HepG2 (cell line): Measurements from ENCODE around the gene ZBTB2. TPM values are rescaled to one million over a fixed set of nuclear protein-coding genes. Genes with fewer than 3 reads are reported as not detected.

Experiments
- ADNP ChIP-seq: sonication (generic); formaldehyde crosslinking; IDR thresholded peaks from 2 replicates; pipeline ENCODE4 v1.4.0; 2020; ENCODE audit warnings: missing genetic modification reagents
- CEBPB ChIP-seq: IDR thresholded peaks from 2 replicates; pipeline ENCODE4 v1.6.1; 2011; ENCODE audit warnings: low read depth, low read length, improper control_type of control experiment, borderline replicate concordance
- FOSL2 ChIP-seq: sonication (generic); formaldehyde crosslinking; IDR thresholded peaks from 2 replicates; pipeline ENCODE4 v1.4.0; 2020; ENCODE audit warnings: missing genetic modification reagents
- FOXA3 ChIP-seq: IDR thresholded peaks from 2 replicates; pipeline ENCODE4 v1.6.1; 2016; ENCODE audit warnings: missing genetic modification reagents, missing compliant biosample characterization
- GATAD2A ChIP-seq: IDR thresholded peaks from 2 replicates; pipeline ENCODE4 v1.6.1; 2016
- HCFC1 ChIP-seq: fragments of 150-350 bp; IDR thresholded peaks from 2 replicates; pipeline ENCODE4 v1.6.1; 2014; ENCODE audit warnings: low read depth, low read length
- HOMEZ ChIP-seq: IDR thresholded peaks from 2 replicates; pipeline ENCODE4 v1.6.1; 2016; ENCODE audit warnings: low read depth
- KDM1A ChIP-seq: IDR thresholded peaks from 2 replicates; pipeline ENCODE4 v1.6.1; 2016; ENCODE audit warnings: missing compliant biosample characterization
- KLF16 ChIP-seq, 2 experiments: sonication (generic) in 1 of 2; formaldehyde crosslinking in 1 of 2; IDR thresholded peaks; 2 replicates each; pipeline versions ENCODE4 v1.6.1 to v1.8.0; 2016 to 2023; ENCODE audit warnings: missing genetic modification reagents in 2 of 2, missing compliant biosample characterization in 1 of 2
- NFE2L2 ChIP-seq: fragments of 150-350 bp; IDR thresholded peaks from 2 replicates; pipeline ENCODE4 v1.6.1; 2014; ENCODE audit warnings: low read length
- PAWR ChIP-seq: sonication (generic); formaldehyde crosslinking; IDR thresholded peaks from 2 replicates; pipeline ENCODE4 v1.4.0; 2020; ENCODE audit warnings: missing genetic modification reagents, mild to moderate bottlenecking, borderline replicate concordance
- SALL1 ChIP-seq: sonication (generic); formaldehyde crosslinking; IDR thresholded peaks from 2 replicates; pipeline ENCODE4 v1.8.0; 2022; ENCODE audit warnings: mild to moderate bottlenecking, missing genetic modification reagents
- SOX13 ChIP-seq, 3 experiments: fragments of 450-650 bp in 1 of 3; sonication (generic) in 1 of 3; formaldehyde crosslinking in 1 of 3; IDR thresholded peaks in 2 of 3; conservative IDR thresholded peaks in 1 of 3; 2 replicates each; pipeline versions ENCODE4 v1.5.0 to v1.6.1; 2016 to 2020; ENCODE audit warnings: antibody characterized with exemption in 1 of 3, mild to moderate bottlenecking in 1 of 3, missing compliant biosample characterization in 1 of 3, missing genetic modification reagents in 1 of 3, moderate library complexity in 1 of 3
- SOX6 ChIP-seq, 2 experiments: fragments of 450-650 bp in 1 of 2; sonication (generic) in 1 of 2; formaldehyde crosslinking in 1 of 2; IDR thresholded peaks; 2 replicates each; pipeline versions ENCODE4 v1.4.0 to v1.6.1; 2017 to 2020; ENCODE audit warnings: antibody characterized with exemption in 1 of 2, mild to moderate bottlenecking in 1 of 2, missing genetic modification reagents in 1 of 2
- U2AF2 ChIP-seq: fragments of 200-400 bp; formaldehyde crosslinking; IDR thresholded peaks from 2 replicates; pipeline ENCODE4 v1.6.1; 2017; ENCODE audit warnings: low read depth, mild to moderate bottlenecking, low read length
- ZBTB43 ChIP-seq: sonication (generic); formaldehyde crosslinking; conservative IDR thresholded peaks from 2 replicates; pipeline ENCODE4 v1.4.0; 2020; ENCODE audit warnings: missing genetic modification reagents
- ZMAT5 ChIP-seq: sonication (generic); formaldehyde crosslinking; IDR thresholded peaks from 2 replicates; pipeline ENCODE4 v1.5.0; 2020; ENCODE audit warnings: mild to moderate bottlenecking, low read depth, missing genetic modification reagents, borderline replicate concordance
- ZNF3 ChIP-seq: IDR thresholded peaks from 2 replicates; pipeline ENCODE4 v1.7.0; 2017; ENCODE audit warnings: inconsistent platforms
- ZNF574 ChIP-seq: sonication (generic); formaldehyde crosslinking; IDR thresholded peaks from 2 replicates; pipeline ENCODE4 v1.4.0; 2020; ENCODE audit warnings: missing genetic modification reagents
- ZNF598 ChIP-seq: sonication (generic); formaldehyde crosslinking; IDR thresholded peaks from 2 replicates; pipeline ENCODE4 v1.5.1; 2020; ENCODE audit warnings: mild to moderate bottlenecking, missing genetic modification reagents, borderline replicate concordance
- ZNF616 ChIP-seq: sonication (generic); formaldehyde crosslinking; IDR thresholded peaks from 2 replicates; pipeline ENCODE4 v1.5.0; 2020; ENCODE audit warnings: low read depth, mild to moderate bottlenecking, missing genetic modification reagents
- ZNF720 ChIP-seq: sonication (generic); formaldehyde crosslinking; IDR thresholded peaks from 2 replicates; pipeline ENCODE4 v1.4.0; 2020; ENCODE audit warnings: missing genetic modification reagents
- ZNF83 ChIP-seq: sonication (generic); formaldehyde crosslinking; IDR thresholded peaks from 2 replicates; pipeline ENCODE4 v1.4.0; 2020; ENCODE audit warnings: missing genetic modification reagents, mild to moderate bottlenecking, borderline replicate concordance
- polyA plus RNA-seq, 8 experiments: library from polyadenylated mRNA; depleted of rRNA in 3 of 8; stranded (reverse) in 7 of 8; unstranded in 1 of 8; fragments of >200 nt; fragmentation: Illumina TruSeq in 4 of 8; extraction: Trizol in 4 of 8; gene quantifications; 2 replicates each; pipeline versions ENCODE4 v1.2.1 to v1.2.3, GENCODE V29; 2011 to 2016; ENCODE audit warnings: low read depth in 4 of 8, missing spikeins in 1 of 8, mixed read lengths in 1 of 8; ENCODE audit not compliant: insufficient read depth in 1 of 8
- total RNA-seq, 5 experiments: library from RNA; depleted of rRNA; stranded (reverse); fragments of >200 nt; fragmentation: Illumina TruSeq; extraction: Trizol; gene quantifications; 2 replicates each; pipeline ENCODE4 v1.2.3, GENCODE V29; 2016; ENCODE audit warnings: low read depth in 1 of 5
- TF ChIP-seq, protein P1 (sequence below): sonication (generic); formaldehyde crosslinking; IDR thresholded peaks from 2 replicates; pipeline ENCODE4 v1.8.1; 2023; ENCODE audit warnings: mild to moderate bottlenecking, inconsistent platforms, moderate library complexity, missing genetic modification reagents, borderline replicate concordance

Gene ZBTB2
- total and polyA plus RNA-seq, 2 of the 13 experiments (the other 11 are each of a cell fraction or from before 2014, with no cell fraction given), result 15.4 to 22.8 TPM

GRCh38 chr6:151322570-151322969 lies 68.8 kb downstream of the ZBTB2 start (continued):
- TF ChIP-seq KLF16 (CRISPR knock-in tag; IDR thresholded peaks at IDR 0.05) (0 out of 4 replicates have a peak, but pooled peaks of 1 of the 2 experiments have one; percentile 40), ZBTB43 (CRISPR knock-in tag) (0 out of 2 replicates have a peak, but pooled peaks have one; percentile 6), PAWR (CRISPR knock-in tag) (no peak), FOSL2 (CRISPR knock-in tag) (peak; percentile 74), GATAD2A (CRISPR knock-in tag) (peak; percentile 72), ZNF598 (no peak), NFE2L2 (no peak), HCFC1 (no peak), ADNP (CRISPR knock-in tag) (no peak), ZNF616 (CRISPR knock-in tag) (0 out of 2 replicates have a peak, but pooled peaks have one; percentile 3), ZNF3 (CRISPR knock-in tag) (peak; percentile 92), SOX6 (IDR thresholded peaks at IDR 0.05) (no peak), SOX6 (CRISPR knock-in tag; IDR thresholded peaks at IDR 0.05) (peak; percentile 46; the same call in 1 of the 2 replicates), ZMAT5 (CRISPR knock-in tag) (no peak), ZNF720 (no peak), KDM1A (peak; percentile 71; the same call in 1 of the 2 replicates), SALL1 (CRISPR knock-in tag) (peak; percentile 40; the same call in 1 of the 2 replicates), SOX13 (IDR thresholded peaks at IDR 0.05) (no peak), SOX13 (CRISPR knock-in tag; conservative IDR thresholded peaks at IDR 0.05 in 1 of 2, IDR thresholded peaks at IDR 0.05 in 1 of 2) (no peak), ZNF574 (CRISPR knock-in tag) (no peak), FOXA3 (CRISPR knock-in tag) (peak; percentile 79), HOMEZ (CRISPR knock-in tag) (no peak), U2AF2 (no peak), ZNF83 (CRISPR knock-in tag) (no peak), CEBPB (peak; percentile 87)
- TF ChIP-seq, protein P1, sequence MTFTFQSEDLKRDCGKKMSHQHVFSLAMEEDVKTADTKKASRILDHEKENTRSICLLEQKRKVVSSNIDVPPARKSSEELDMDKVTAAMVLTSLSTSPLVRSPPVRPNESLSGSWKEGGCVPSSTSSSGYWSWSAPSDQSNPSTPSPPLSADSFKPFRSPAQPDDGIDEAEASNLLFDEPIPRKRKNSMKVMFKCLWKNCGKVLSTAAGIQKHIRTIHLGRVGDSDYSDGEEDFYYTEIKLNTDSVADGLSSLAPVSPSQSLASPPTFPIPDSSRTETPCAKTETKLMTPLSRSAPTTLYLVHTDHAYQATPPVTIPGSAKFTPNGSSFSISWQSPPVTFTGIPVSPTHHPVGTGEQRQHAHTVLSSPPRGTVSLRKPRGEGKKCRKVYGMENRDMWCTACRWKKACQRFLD (CRISPR knock-in tag), result no peak
